K562 (cell line): ENCODE data around the gene UBXN11. TPM values are rescaled to one million over a fixed set of nuclear protein-coding genes. Genes with fewer than 3 reads are reported as not detected.

Experiments
- BCLAF1 ChIP-seq, 2 experiments: fragments of 450-650 bp in 1 of 2; IDR thresholded peaks; 2 replicates each; pipeline ENCODE4 v1.6.1; 2011 to 2017; ENCODE audit warnings: low read depth in 2 of 2, antibody characterized with exemption in 1 of 2, borderline replicate concordance in 1 of 2, low read length in 1 of 2, mild to moderate bottlenecking in 1 of 2, mixed read lengths in 1 of 2; ENCODE audit not compliant: control insufficient read depth in 1 of 2
- MAFF ChIP-seq: IDR thresholded peaks from 2 replicates; pipeline ENCODE4 v1.6.1; 2012; ENCODE audit warnings: low read length, improper control_type of control experiment
- MGA ChIP-seq: fragments of 450-650 bp; IDR thresholded peaks from 2 replicates; pipeline ENCODE4 v1.6.1; 2016; ENCODE audit warnings: mild to moderate bottlenecking, moderate library complexity
- MTF1 ChIP-seq: fragments of 250-450 bp; sonication (Bioruptor Pico); IDR thresholded peaks from 2 replicates; pipeline ENCODE4 v1.9.0; 2021; ENCODE audit warnings: moderate library complexity, mild to moderate bottlenecking, inconsistent platforms, borderline replicate concordance
- RFX5 ChIP-seq: IDR thresholded peaks from 2 replicates; pipeline ENCODE4 v1.6.1; 2011; ENCODE audit warnings: low read depth, mild to moderate bottlenecking, improper control_type of control experiment, low read length
- SIRT6 ChIP-seq: IDR thresholded peaks from one replicate; pipeline ENCODE4 v1.6.1; 2012; ENCODE audit warnings: low read depth, mild to moderate bottlenecking, control low read depth, inconsistent platforms, low read length, moderate library complexity
- SMARCE1 ChIP-seq: fragments of 450-650 bp; IDR thresholded peaks from 2 replicates; pipeline ENCODE4 v1.7.1; 2016; ENCODE audit warnings: mild to moderate bottlenecking
- SNRNP70 ChIP-seq: fragments of 200-400 bp; formaldehyde crosslinking; optimal IDR thresholded peaks from 2 replicates; pipeline ENCODE3; 2017; ENCODE audit warnings: low read depth, low read length
- USF2 ChIP-seq: sonication (generic); formaldehyde crosslinking; IDR thresholded peaks from 2 replicates; pipeline ENCODE4 v1.5.0; 2020; ENCODE audit warnings: missing genetic modification reagents
- ZNF511 ChIP-seq: sonication (generic); formaldehyde crosslinking; IDR thresholded peaks from 2 replicates; pipeline ENCODE4 v1.8.0; 2022; ENCODE audit warnings: mild to moderate bottlenecking, missing genetic modification reagents
- polyA plus RNA-seq, 8 experiments: library from polyadenylated mRNA; depleted of rRNA in 4 of 8; stranded (reverse) in 5 of 8; unstranded in 3 of 8; fragments of >200 nt; fragmentation: Nextera tagmentation in 2 of 8; fragmentation: Illumina TruSeq in 1 of 8; extraction: Ambion mirVana in 2 of 8; extraction: Trizol in 1 of 8; gene quantifications; 2 replicates each; pipeline versions ENCODE4 v1.2.1 to v1.2.3, GENCODE V29; 2011 to 2014; ENCODE audit warnings: inconsistent platforms in 1 of 8, missing spikeins in 1 of 8
- total RNA-seq, 7 experiments: library from RNA; depleted of rRNA in 6 of 7; stranded (reverse); fragments of >200 nt in 6 of 7; fragmentation: Illumina TruSeq in 2 of 7; extraction: Trizol in 2 of 7; gene quantifications; 2 replicates each; pipeline versions ENCODE4 v1.2.1 to v1.2.3, GENCODE V29; 2011 to 2021; ENCODE audit warnings: low replicate concordance in 1 of 7

UBXN11 gene
- total and polyA plus RNA-seq, 9 of the 15 experiments (the other 6 are each of a cell fraction or from before 2014, with no cell fraction given) = 0.48 to 34.3 (median 11.3) TPM

GRCh38 chr1:26275580-26276431, 30.6 kb downstream of the UBXN11 start (continued):
- TF ChIP-seq BCLAF1 (IDR thresholded peaks at IDR 0.05; ENCODE audit: borderline replicate concordance in 1 of 2, control insufficient read depth in 1 of 2, low read depth in 2 of 2, low read length in 1 of 2) = no peak
- peak; percentile 79 for TF ChIP-seq MGA
- TF ChIP-seq MAFF = no peak
- no peak for TF ChIP-seq SNRNP70
- TF ChIP-seq USF2 = peak; percentile 89
- no peak for TF ChIP-seq ZNF511 (CRISPR knock-in tag)
- TF ChIP-seq SIRT6 = no peak
- no peak for TF ChIP-seq RFX5
- TF ChIP-seq SMARCE1 = no peak; the same call in 1 of the 2 replicates
- TF ChIP-seq MTF1 (CRISPR knock-in tag) = no peak
